GM12872 (cell line): ENCODE data around the gene MUC21.

Experiments used
- CTCF ChIP-seq: IDR thresholded peaks from 3 replicates; pipeline ENCODE4 v1.5.1; 2011; ENCODE audit warnings: low read depth, mild to moderate bottlenecking, low read length, moderate library complexity; ENCODE audit not compliant: insufficient read depth

MUC21 gene

GRCh38 chr6:31002471-31002870 is 19.0 kb downstream of the MUC21 start:
- TF ChIP-seq CTCF = no peak

- no peak for TF ChIP-seq CTCF
Measured at GRCh38 chr6:31004794-31005193, 21.3 kb downstream of the MUC21 start.

- TF ChIP-seq CTCF = no peak
Measured at GRCh38 chr6:31005249-31006020, 21.9 kb downstream of the MUC21 start.

GRCh38 chr6:31007694-31008093 is 24.2 kb downstream of the MUC21 start:
- no peak for TF ChIP-seq CTCF

GRCh38 chr6:31008165-31008564 is 24.6 kb downstream of the MUC21 start:
- TF ChIP-seq CTCF = no peak

- TF ChIP-seq CTCF = no peak
Measured at GRCh38 chr6:31009731-31010130, 26.2 kb downstream of the MUC21 start.

- no peak for TF ChIP-seq CTCF
Measured at GRCh38 chr6:31010393-31011060, 27.0 kb downstream of the MUC21 start, which contains the start of gene MUC22. MUC22 (plus strand) TSS chr6:31010474; CDS start chr6:31010707, 233 bp downstream.
